ENCODE measurements around the gene SPSB3.
A peak's percentile ranks its signal among the peaks of the same experiment; 100 is the strongest.

SPSB3 gene

DNA sequence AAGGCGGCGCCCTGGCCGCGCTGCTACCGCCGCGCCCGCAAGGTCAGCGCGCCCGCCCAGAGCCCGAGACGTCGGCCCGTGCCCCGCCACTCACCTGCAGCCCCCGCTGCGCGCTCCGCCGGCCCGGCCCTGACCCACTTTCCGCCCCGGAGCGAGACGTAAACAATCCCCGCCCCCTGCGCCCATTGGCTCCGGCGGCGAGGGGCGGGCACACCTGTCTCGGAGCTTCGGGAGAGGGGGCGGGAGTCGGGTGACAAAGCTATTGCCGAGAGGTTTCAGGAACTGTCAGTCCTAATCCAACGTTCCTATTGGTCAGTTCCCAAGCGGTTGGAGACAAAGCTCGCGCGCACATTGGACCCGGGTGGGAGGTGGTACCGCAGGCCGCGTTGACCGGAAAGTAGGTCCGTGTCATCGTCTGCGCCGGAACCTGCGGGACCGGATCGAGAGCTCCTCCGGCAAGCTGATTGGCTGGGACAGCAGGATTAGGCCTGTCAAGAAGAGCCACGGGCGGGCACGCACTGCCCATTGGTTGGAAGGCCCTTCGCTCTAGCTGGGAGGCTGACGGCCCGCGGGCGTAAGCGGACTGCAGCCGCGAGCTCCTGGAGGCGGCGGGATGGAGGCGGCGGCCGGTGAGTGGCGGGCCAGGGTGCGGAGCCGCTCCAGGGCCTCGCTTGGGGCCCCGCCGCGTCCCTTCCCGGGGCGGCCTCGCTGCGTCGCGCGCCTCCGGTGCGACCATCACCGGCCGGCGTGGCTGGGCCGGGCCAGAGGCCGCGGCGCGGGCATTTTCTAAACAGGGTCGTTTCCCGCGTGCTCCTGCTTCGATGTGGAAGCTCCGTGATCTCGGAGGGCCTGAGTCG is at the start of gene SPSB3, which contains the start of gene NUBP2:
TSS of gene SPSB3 (minus strand) at position 164 of the 857 bp plus-strand sequence. CDS start 1,088 bp downstream, outside the sequence.
TSS of gene NUBP2 (plus strand) at position 553 of the 857 bp plus-strand sequence. CDS start at position 614, 61 bp downstream.
- Histone ChIP-seq H3K4me3 (ENCODE audit: low read length) (peak within 1 kb of the TSS; percentile 83), H3K9ac (ENCODE audit: low read length) (peak within 1 kb of the TSS; percentile 80), H3K27me3 (ENCODE audit: control insufficient read depth, insufficient read depth, low read length) (no peaks in the 10 kb centered on the region), H3K36me3 (ENCODE audit: control insufficient read depth, low read depth, low read length) (peaks cover 3% of the 10 kb centered on the region), H3K9me3 (ENCODE audit: control insufficient read depth, low read depth, low read length) (no peaks in the 10 kb centered on the region), H3K4me1 (ENCODE audit: control insufficient read depth, low read depth, low read length) (no peaks in the 10 kb centered on the region), H3K27ac (ENCODE audit: low read length) (no peak within 1 kb of the TSS)

DNA sequence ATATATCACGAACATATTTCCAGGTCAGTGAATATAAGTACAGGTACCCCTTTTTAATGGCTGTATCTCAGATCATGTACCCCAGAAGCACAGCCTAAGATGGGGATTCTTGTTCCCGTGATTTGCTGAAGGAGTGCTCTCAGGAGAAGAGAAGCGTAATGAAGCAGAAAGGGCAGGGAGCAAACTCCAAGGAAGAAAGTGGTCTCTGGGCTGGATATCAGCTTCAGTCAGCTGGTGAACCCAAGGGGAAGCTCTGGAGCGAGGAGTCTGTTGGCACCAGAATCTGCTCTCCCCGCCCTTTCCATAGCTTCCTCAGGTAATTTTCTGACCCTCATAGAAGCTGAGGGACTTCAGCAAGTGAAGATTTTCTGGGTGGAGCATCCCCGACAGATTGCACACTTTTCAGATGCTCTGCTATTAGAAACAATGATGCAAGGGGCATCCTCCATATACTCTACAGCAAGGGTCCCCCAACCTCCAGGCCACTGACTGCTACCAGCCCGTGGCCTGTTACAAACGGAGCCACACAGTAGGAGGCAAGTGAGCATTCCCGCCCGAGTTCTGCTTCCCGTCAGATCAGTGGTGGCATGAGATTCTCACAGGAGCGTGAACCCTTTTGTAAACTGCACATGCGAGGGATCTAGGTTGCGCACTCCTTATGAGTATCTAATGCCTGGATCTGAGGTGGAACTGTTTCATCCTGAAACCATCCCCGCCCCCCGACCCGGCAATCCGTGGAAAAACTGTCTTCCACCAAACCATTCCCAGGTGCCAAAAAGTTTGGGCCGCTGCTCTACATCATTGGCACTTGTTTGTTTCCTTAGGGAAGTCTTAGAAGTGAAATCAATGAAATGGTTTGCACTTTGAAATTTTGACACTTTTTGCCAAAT is 49.1 kb upstream of the SPSB3 start:
- Histone ChIP-seq H3K36me3 (ENCODE audit: control insufficient read depth, low read depth, low read length) (no peaks in the 10 kb centered on the region), H3K4me1 (ENCODE audit: control insufficient read depth, low read depth, low read length) (no peaks in the 10 kb centered on the region), H3K4me3 (ENCODE audit: low read length) (no peak overlapping the region), H3K27me3 (ENCODE audit: control insufficient read depth, insufficient read depth, low read length) (no peaks in the 10 kb centered on the region), H3K9me3 (ENCODE audit: control insufficient read depth, low read depth, low read length) (no peaks in the 10 kb centered on the region), H3K9ac (ENCODE audit: low read length) (no peak overlapping the region), H3K27ac (ENCODE audit: low read length) (no peak overlapping the region)

DNA sequence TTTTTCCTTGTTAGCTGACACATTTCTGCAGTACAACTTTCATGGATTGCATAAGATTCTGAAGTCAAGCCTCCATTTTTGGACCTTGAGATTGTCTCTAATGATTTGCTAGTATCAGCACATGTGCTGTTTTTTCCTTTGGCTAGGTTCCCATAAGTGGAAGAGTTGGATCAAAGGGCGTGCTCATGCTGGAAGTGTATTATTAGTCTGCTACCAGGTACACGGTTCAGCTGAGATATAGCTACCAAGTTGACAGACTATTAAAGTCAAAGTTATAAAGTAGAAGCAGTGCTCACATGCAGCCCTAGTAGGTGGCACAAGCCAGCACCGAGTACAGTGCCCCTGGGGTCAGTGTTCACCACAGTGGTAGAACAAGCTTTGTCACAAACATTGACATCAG is 47.8 kb upstream of the SPSB3 start:
- no peak overlapping the region for H3K4me3 ChIP-seq (ENCODE audit: low read length)
- no peak overlapping the region for H3K9ac ChIP-seq (ENCODE audit: low read length)
- no peaks in the 10 kb centered on the region for H3K36me3 ChIP-seq (ENCODE audit: control insufficient read depth, low read depth, low read length)
- H3K9me3 ChIP-seq (ENCODE audit: control insufficient read depth, low read depth, low read length) = no peaks in the 10 kb centered on the region
- H3K4me1 ChIP-seq (ENCODE audit: control insufficient read depth, low read depth, low read length) = no peaks in the 10 kb centered on the region
- H3K27ac ChIP-seq (ENCODE audit: low read length) = no peak overlapping the region
- no peaks in the 10 kb centered on the region for H3K27me3 ChIP-seq (ENCODE audit: control insufficient read depth, insufficient read depth, low read length)

DNA sequence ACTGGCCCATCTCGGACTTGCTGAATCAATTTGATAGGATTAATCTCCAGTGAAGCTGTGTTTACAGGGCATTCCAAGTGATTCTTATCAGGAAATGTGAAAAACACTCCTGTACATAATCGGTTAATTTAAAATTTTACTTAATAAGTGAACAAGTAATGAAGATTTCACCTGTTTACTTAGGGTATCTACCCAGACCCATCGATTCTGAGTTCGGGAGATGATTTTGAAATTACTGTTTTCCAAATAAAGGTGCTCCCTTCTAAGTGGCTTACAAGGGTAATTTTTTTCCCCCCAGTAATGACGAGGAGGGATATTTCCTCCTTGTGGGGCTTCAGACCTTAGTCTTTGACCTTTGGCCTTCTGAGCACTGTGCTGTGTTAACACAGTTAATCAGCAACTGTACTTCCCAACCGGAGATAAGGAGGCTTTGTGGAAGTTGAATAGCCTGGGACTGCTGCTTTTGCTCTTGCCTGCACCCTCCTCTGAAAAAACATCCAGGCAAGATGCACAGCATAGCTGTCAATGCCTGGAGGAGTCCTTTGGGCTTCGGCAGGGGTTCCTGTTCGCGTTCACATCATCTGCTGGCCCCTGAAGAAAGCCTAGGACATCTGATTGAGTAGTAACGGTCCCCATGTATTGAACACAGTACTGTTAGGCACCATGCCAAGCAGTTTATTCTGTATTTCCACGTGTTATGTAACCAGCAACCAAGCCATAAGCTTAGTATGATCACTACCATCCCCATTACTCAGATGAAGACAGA is 46.5 kb upstream of the SPSB3 start:
- Histone ChIP-seq H3K4me3 (ENCODE audit: low read length) (peak overlapping the region; percentile 98), H3K4me1 (ENCODE audit: control insufficient read depth, low read depth, low read length) (no peaks in the 10 kb centered on the region), H3K36me3 (ENCODE audit: control insufficient read depth, low read depth, low read length) (no peaks in the 10 kb centered on the region), H3K27ac (ENCODE audit: low read length) (no peak overlapping the region), H3K9ac (ENCODE audit: low read length) (no peak overlapping the region), H3K27me3 (ENCODE audit: control insufficient read depth, insufficient read depth, low read length) (no peaks in the 10 kb centered on the region), H3K9me3 (ENCODE audit: control insufficient read depth, low read depth, low read length) (no peaks in the 10 kb centered on the region)

DNA sequence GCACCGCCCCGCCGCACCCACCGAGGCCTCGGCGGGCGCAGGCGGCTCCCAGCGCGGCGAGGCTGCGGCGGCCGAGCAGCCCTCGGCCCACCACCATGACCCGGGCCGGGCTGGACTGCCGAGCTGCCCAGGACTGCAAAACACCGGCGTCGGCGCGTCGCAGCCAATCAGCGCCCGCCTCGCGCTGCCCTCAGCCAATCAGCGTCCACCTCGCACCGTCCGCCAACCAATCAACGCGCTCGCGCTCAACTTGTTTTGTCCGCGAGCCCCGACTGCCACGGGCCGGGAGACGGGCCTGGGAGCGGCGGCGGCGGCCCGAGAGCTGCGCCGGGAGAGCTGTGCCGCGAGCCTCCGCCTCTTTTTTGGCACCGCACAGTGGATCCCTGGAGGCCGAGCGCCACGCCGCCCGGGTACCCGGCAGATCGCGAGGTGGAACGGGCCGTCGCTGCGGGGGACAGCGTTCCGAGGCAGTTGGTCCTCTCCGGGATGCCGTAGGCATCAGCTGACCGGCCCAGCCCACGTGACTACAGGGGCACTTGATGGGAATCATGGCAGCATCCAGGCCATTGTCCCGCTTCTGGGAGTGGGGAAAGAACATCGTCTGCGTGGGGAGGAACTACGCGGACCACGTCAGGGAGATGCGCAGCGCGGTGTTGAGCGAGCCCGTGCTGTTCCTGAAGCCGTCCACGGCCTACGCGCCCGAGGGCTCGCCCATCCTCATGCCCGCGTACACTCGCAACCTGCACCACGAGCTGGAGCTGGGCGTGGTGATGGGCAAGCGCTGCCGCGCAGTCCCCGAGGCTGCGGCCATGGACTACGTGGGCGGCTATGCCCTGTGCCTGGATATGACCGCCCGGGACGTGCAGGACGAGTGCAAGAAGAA is 44.6 kb upstream of the SPSB3 start, which contains the start of the genes FAHD1 and HAGH:
TSS of gene FAHD1 (plus strand) at position 516 of the 883 bp plus-strand sequence. CDS start at position 549, 33 bp downstream.
TSS of gene HAGH (minus strand) at position 135 of the 883 bp plus-strand sequence. CDS start at position 97, 38 bp downstream.
- Histone ChIP-seq H3K4me3 (ENCODE audit: low read length) (peak within 1 kb of the TSS; percentile 98), H3K36me3 (ENCODE audit: control insufficient read depth, low read depth, low read length) (no peaks in the 10 kb centered on the region), H3K27ac (ENCODE audit: low read length) (no peak within 1 kb of the TSS), H3K9ac (ENCODE audit: low read length) (peak within 1 kb of the TSS; percentile 75), H3K27me3 (ENCODE audit: control insufficient read depth, insufficient read depth, low read length) (no peaks in the 10 kb centered on the region), H3K9me3 (ENCODE audit: control insufficient read depth, low read depth, low read length) (no peaks in the 10 kb centered on the region), H3K4me1 (ENCODE audit: control insufficient read depth, low read depth, low read length) (no peaks in the 10 kb centered on the region)

DNA sequence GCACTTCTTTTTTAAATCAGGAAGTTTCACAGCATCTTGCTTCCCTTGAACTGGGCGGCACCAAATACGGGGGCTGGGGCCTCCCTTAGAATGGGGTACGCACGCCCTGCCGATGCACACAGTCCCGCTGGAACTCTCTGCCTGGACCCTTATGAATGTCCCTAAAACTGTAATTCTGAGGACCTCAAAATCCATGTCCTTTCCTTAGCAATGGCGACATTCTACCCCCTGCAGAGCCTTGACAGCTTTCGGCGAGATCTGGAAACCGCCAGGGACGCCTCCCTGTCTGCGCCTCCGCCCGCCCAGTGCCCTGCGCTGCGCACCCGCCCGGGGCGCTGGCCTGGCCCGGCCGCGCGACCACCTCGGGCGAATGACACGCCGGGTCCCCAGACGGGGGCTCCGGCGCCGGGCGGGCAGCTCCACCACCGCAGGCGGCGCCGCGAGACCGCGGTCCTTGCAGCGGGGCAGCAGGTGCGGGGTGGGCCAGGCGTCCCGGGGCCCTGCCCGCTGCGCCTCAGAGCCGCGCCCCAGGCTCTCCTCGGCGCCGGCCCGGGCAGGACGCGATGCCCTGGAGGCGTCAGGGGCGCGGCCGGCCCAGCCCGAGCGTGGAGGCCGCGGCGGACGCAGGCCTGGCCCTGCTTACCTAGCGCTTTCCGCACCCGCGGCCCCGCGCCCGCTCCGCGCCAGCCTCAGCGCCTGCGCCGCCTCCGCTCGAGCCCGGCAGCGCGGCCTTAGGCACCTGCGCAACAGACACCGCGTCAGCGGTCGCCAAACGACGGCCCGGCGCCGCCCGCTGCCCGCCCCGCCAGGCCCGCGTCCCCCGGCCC is 43.7 kb upstream of the SPSB3 start:
- Histone ChIP-seq H3K27ac (ENCODE audit: low read length) (no peak overlapping the region), H3K9ac (ENCODE audit: low read length) (no peak overlapping the region), H3K27me3 (ENCODE audit: control insufficient read depth, insufficient read depth, low read length) (no peaks in the 10 kb centered on the region), H3K4me3 (ENCODE audit: low read length) (peak overlapping the region; percentile 53), H3K36me3 (ENCODE audit: control insufficient read depth, low read depth, low read length) (no peaks in the 10 kb centered on the region), H3K4me1 (ENCODE audit: control insufficient read depth, low read depth, low read length) (no peaks in the 10 kb centered on the region), H3K9me3 (ENCODE audit: control insufficient read depth, low read depth, low read length) (no peaks in the 10 kb centered on the region)

DNA sequence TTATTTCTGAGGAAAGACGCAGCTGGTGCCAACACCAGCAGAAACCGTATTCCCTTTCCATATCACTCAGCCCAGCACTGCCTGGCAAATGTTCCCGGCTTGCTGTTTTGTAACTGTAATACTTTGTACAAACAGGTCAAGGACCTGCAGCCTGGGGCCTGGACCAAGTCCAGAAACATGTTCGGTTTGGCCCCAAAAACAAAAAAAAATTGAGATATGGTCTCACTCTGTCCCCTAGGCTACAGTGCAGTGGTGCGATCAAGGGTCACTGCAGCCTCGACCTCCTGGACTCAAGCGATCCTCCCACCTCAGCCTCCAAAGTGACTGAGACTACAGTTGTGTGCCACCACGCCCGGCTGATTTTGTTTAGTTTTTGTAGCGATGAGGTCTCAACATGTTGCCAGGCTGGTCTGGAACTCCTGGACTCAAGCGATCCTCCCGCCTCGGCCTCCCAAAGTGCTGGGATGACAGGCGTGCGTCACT is 43.1 kb upstream of the SPSB3 start:
- H3K9ac ChIP-seq (ENCODE audit: low read length) = no peak overlapping the region
- no peaks in the 10 kb centered on the region for H3K9me3 ChIP-seq (ENCODE audit: control insufficient read depth, low read depth, low read length)
- H3K4me1 ChIP-seq (ENCODE audit: control insufficient read depth, low read depth, low read length) = no peaks in the 10 kb centered on the region
- H3K27me3 ChIP-seq (ENCODE audit: control insufficient read depth, insufficient read depth, low read length) = no peaks in the 10 kb centered on the region
- no peaks in the 10 kb centered on the region for H3K36me3 ChIP-seq (ENCODE audit: control insufficient read depth, low read depth, low read length)
- peak overlapping the region; percentile 53 for H3K4me3 ChIP-seq (ENCODE audit: low read length)
- no peak overlapping the region for H3K27ac ChIP-seq (ENCODE audit: low read length)

DNA sequence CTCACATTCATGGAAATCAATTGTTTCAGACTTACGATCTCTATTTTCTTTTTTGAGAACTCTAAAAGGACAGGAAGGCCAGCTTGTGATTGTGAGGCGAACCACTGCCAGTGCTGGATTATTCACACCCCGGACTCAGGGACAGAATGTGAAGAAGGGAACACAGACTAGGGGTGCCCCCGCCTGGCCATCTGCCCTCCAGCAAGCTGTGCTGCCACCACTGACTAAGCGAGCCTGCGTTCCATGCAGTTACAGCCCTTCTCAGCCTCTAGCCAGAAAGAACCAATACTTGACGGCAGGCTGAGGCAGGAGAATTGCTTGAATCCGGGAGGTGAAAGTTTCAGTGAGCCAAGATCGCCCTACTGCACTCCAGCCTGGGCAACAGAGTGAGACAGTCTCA is 41.5 kb upstream of the SPSB3 start:
- Histone ChIP-seq H3K4me1 (ENCODE audit: control insufficient read depth, low read depth, low read length) (no peaks in the 10 kb centered on the region), H3K27me3 (ENCODE audit: control insufficient read depth, insufficient read depth, low read length) (no peaks in the 10 kb centered on the region), H3K9me3 (ENCODE audit: control insufficient read depth, low read depth, low read length) (no peaks in the 10 kb centered on the region), H3K9ac (ENCODE audit: low read length) (no peak overlapping the region), H3K36me3 (ENCODE audit: control insufficient read depth, low read depth, low read length) (no peaks in the 10 kb centered on the region), H3K4me3 (ENCODE audit: low read length) (no peak overlapping the region), H3K27ac (ENCODE audit: low read length) (no peak overlapping the region)

DNA sequence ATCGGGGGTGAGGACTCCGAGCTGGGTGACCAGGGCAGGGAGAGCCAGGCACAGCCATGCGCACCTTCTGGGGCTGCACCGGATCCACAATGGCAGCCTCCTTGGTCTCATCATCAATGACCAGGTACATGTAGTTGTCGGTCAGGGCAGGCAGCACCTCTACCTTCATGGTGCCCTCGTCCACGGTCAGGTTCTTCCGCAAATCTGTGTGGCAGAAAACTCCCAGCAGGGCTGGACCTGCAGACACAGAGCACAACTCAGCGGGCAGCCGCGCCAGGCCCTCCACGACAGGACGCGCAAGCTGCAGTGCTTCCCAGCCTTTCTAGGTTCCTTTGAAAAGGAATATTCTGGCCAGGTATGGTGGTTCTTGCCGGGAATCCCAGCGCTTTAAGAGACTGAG is 40.4 kb upstream of the SPSB3 start:
- no peaks in the 10 kb centered on the region for H3K9me3 ChIP-seq (ENCODE audit: control insufficient read depth, low read depth, low read length)
- H3K27me3 ChIP-seq (ENCODE audit: control insufficient read depth, insufficient read depth, low read length) = no peaks in the 10 kb centered on the region
- no peak overlapping the region for H3K27ac ChIP-seq (ENCODE audit: low read length)
- no peaks in the 10 kb centered on the region for H3K36me3 ChIP-seq (ENCODE audit: control insufficient read depth, low read depth, low read length)
- no peak overlapping the region for H3K4me3 ChIP-seq (ENCODE audit: low read length)
- H3K9ac ChIP-seq (ENCODE audit: low read length) = no peak overlapping the region
- no peaks in the 10 kb centered on the region for H3K4me1 ChIP-seq (ENCODE audit: control insufficient read depth, low read depth, low read length)

Data from iPS-18a (cell line).